ENCODE results near the gene LEMD3.

LEMD3 gene
- total RNA-seq, result 118 to 138 (median 130) reads per million in 4 experiments

DNA sequence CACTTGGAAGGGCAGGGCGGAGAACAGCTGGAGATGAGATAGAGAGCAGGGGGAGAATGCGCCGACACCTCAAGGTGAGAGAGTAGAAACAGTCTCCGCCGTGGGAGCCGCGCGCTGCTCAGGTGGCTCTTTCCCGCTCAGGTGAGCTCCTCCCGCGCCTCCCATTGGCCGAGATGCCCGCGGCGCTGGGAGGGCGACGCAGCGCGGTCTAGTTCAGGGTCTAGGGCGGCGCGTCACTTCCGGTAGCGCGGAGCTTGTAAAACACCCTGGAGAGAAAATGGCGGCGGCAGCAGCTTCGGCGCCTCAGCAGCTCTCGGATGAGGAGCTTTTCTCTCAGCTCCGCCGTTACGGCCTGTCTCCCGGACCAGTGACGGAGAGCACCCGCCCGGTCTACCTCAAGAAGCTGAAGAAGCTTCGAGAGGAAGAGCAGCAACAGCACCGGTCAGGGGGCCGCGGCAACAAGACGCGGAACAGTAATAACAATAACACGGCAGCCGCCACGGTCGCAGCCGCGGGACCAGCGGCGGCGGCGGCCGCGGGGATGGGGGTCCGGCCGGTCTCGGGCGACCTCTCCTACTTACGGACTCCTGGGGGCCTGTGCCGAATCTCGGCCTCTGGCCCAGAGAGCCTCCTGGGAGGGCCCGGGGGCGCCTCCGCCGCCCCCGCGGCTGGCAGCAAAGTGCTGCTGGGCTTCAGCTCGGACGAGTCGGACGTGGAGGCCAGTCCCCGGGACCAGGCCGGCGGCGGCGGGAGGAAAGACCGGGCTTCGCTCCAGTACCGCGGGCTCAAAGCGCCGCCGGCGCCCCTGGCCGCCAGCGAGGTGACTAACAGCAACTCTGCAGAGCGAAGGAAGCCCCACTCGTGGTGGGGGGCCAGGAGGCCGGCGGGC is at the start of gene LEMD3:
Gene LEMD3, plus strand, starts transcription at position 264 of the 889 bp plus-strand sequence. Its CDS starts 14 bp downstream, at position 278.
- peak; percentile 90 for DNase-seq

GRCh38 chr12:65121049-65121955 is 48.1 kb upstream of the LEMD3 start, which contains the start of gene WIF1:
Gene WIF1, minus strand, starts transcription at chr12:65121305. Its CDS starts 114 bp downstream, at chr12:65121191.
- no peak for DNase-seq

DNA sequence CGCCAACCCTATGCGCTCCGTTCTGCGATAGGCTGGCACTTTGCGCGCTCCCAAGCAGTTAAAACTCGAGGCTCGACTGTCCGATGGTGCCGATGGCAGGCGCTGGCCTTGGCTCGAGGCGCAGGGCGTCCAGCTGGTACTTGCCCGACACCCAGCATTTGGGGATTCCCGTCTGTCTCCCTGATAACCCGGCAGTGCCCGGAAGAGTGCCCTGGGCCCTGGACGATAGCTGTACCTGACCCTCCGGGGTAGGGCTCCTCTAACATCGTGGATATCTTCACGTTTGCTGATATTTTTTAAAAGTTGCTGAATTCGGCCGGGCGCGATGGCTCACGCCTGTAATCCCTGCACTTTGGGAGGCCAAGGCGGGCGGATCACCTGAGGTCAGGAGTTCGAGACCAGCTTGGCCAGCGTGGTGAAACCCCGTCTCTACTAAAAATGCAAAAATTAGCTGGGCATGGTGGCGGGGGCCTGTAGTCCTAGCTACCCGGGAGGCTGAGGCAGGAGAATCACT is 47.4 kb upstream of the LEMD3 start:
- DNase-seq, result no peak

DNA sequence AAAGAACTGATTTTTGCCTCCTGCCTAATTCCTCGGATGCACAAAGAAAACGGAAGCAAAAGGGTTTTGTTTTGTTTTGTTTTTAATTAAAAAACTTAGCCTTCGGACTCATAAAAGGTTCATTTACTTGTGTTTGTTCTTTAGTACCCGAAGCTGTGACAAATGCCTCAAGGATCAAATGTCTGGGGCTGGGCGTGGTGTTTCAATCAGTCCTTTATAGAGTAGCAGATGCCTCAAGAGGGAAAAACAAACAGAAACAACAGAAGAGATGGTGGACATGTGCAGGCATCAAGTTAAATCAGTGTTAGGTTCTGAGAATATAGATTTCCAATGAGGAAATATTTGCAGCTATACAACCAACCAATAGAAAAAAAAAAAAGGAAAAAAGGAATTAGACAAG is 46.7 kb upstream of the LEMD3 start:
- no peak for DNase-seq

DNA sequence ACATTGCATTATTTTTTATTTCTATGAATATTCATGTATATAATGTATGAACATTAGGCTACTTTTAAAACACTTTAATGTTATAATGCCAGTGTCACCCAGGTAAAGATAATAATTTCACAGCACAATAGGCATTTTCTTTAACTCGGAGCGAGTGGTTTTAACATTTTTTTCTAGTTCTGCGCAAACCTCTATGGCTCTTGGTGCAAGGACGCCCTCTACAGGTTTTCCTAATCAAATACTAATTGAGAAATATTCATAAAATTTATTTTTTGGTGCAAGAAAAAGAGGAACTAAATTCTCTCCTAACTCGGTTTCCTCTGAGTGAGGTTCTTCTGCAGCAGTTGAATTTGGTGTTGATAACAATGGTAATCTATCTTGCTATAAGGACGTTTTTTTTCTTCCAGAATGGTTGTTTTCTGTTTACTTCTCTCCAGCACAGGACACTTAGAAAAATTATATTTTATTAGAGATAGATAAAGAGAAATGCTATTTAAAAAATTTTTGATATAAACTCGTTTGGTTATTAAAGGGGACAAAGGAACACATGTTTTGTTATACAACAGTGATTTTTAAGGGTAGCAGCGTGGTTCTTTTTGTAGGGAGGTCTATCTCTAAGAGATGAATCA is 45.8 kb upstream of the LEMD3 start:
- no peak for DNase-seq

GRCh38 chr12:65125247-65125646 is 44.1 kb upstream of the LEMD3 start:
- DNase-seq, result no peak

DNA sequence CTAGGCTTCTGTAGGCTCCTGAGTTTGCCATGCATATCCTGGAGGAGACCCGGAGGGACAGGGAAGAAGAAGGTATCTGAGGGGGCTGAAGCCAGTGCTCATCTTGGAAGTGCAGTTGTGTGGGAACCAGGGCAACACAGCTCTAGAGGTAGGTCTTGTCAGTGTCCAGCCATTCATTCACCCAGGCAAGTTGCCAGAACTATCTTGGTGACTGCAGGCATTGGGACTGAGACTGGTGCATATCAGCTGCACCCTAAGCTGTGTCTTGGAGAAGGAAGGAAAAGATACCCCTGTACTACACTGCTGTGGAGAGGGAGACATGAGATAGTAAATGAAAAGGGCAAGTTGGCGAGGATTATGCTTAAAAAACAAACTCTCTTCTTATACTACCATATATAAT is 43.4 kb upstream of the LEMD3 start:
- no peak for DNase-seq

- no peak for DNase-seq
Observed at GRCh38 chr12:65126482-65126881, 42.9 kb upstream of the LEMD3 start.

DNA sequence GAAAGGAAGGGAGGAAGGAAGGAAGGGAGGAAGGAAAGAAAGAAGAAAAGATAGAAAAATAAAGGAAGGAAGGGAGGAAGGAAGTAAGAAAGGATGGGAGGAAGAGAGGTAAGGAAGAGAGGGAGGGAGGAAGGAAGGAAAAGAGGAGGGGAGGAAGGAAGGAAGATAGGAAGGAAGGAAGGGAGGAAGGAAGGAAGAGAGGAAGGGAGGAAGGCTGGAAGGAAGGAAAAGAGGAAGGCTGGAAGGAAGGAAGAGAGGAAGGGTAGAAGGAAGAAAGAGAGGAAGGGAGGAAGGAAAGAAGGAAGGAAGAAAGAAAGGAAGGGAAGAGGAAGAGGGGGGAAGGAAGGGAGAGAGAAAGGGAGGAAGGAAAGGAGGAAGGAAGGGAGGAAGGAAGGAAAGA is 35.5 kb upstream of the LEMD3 start:
- no peak for DNase-seq

DNA sequence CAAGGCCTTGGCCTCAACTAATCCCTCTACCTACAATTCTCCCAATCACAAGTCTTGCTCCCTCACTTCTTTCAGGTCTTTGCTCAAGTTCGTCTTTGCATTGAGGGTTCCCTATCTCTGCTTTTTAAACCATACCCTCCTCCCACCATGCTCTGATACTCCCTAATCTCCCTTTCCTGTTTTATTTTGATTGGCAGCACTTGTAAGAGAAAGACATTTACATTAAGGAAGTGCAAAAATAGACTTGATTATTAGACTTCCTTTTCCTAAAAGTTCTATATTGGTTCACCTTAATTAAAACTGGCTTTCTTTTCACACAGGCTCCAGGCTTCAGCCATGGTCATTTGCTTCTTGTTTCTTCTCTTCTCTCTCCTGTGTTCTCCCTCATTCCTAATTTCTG is 30.0 kb upstream of the LEMD3 start:
- no peak for DNase-seq

GRCh38 chr12:65140738-65141137 is 28.6 kb upstream of the LEMD3 start:
- no peak for DNase-seq

GRCh38 chr12:65147312-65147905 is 22.0 kb upstream of the LEMD3 start:
- DNase-seq, result no peak

GRCh38 chr12:65152012-65152411 is 17.4 kb upstream of the LEMD3 start:
- no peak for DNase-seq

- no peak for DNase-seq
Observed at GRCh38 chr12:65152596-65152995, 16.8 kb upstream of the LEMD3 start.

GRCh38 chr12:65155784-65156183 is 13.6 kb upstream of the LEMD3 start:
- no peak for DNase-seq

GRCh38 chr12:65156366-65156841 is 13.0 kb upstream of the LEMD3 start:
- no peak for DNase-seq

- no peak for DNase-seq
Observed at GRCh38 chr12:65157091-65157490, 12.3 kb upstream of the LEMD3 start.

DNA sequence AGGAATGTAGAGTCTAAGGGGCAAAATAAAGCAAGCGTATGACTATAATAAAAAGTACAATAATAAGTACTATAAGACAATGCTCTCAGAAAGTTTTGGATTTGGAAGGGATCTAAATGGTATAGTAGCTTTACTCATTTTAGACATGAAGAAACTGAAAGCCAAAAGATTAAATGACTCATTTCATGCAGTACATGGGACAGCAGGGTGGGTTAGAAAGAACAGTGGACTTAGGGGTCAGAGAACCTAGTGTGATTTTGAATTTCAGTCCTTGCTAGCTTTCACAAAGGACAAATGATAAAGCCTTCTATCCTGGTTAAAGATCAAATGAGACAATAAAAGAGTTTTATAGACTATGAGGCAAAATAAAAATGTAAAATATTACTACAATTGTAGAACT is 6.8 kb upstream of the LEMD3 start:
- DNase-seq, result no peak

DNA sequence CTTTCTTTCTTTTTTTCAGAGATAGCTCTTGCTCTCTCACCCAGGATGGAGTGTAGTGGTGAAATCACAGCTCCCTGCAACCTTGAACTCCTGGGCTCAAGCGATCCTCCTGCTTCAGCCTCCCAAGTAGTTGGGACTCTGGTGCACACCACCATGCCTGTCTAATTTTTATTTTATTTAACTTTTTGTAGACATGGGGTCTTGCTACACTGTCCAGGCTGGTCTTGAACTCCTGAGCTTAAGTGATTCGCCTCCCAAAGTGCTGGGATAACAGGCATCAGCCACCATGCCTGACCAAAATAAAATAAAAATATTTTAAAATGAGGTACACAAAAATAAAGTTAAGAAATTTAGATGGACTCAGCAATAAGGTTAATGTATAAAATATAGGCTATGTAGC is 5.1 kb upstream of the LEMD3 start:
- DNase-seq, result no peak

- no peak for DNase-seq
Observed at GRCh38 chr12:65164774-65165173, 4.6 kb upstream of the LEMD3 start.

- no peak for DNase-seq
Observed at GRCh38 chr12:65168681-65169319, 583 bp upstream of the LEMD3 start.
